ENCODE data around the gene TENM4. TPM values are rescaled to one million over a fixed set of nuclear protein-coding genes. Genes with fewer than 3 reads are reported as not detected.

Gene TENM4
- total and polyA plus RNA-seq, 2 of the 13 experiments (the other 11 are each of a cell fraction or from before 2014, with no cell fraction given) = not detected

DNA sequence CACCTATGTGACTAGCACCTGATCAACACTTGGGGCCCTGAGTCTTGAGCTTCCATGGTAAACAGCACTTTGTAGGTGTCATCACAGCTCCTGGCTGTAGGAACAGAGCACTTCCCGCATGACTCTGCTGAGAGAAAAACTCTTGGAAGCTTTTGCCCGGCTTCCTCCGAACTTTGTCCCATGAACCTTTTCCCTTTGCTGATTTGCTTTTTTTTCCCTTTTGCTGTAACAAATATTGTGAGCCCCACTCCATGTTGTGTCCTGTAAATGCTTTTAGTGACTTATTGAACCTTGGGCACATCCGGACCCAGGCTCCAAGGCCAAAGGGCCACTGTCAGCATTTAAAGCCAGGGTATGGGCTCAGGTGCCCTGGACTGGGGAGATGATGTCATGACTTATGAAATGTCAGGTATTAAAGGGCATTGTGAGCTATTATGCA is 391.1 kb downstream of the TENM4 start (continued):
- TF ChIP-seq SRY (CRISPR knock-in tag; IDR thresholded peaks at IDR 0.05) = no peak
- peak; percentile 77 for TF ChIP-seq MAFF (IDR thresholded peaks at IDR 0.05; ENCODE audit: low read depth, low read length)
- TF ChIP-seq ZNF784 (CRISPR knock-in tag; IDR thresholded peaks at IDR 0.05; ENCODE audit: borderline replicate concordance) = no peak
- TF ChIP-seq PAF1 (CRISPR knock-in tag; IDR thresholded peaks at IDR 0.05) = no peak
- TF ChIP-seq DR1 (CRISPR knock-in tag; IDR thresholded peaks at IDR 0.05) = no peak
- no peak for TF ChIP-seq POLR2AphosphoS2 (IDR thresholded peaks at IDR 0.05; ENCODE audit: low read depth, low read length)
- no peak for TF ChIP-seq GRHL1 (CRISPR knock-in tag; conservative IDR thresholded peaks at IDR 0.05)
- no peak for TF ChIP-seq GFI1 (CRISPR knock-in tag; IDR thresholded peaks at IDR 0.05; ENCODE audit: borderline replicate concordance)
- TF ChIP-seq, protein P1, sequence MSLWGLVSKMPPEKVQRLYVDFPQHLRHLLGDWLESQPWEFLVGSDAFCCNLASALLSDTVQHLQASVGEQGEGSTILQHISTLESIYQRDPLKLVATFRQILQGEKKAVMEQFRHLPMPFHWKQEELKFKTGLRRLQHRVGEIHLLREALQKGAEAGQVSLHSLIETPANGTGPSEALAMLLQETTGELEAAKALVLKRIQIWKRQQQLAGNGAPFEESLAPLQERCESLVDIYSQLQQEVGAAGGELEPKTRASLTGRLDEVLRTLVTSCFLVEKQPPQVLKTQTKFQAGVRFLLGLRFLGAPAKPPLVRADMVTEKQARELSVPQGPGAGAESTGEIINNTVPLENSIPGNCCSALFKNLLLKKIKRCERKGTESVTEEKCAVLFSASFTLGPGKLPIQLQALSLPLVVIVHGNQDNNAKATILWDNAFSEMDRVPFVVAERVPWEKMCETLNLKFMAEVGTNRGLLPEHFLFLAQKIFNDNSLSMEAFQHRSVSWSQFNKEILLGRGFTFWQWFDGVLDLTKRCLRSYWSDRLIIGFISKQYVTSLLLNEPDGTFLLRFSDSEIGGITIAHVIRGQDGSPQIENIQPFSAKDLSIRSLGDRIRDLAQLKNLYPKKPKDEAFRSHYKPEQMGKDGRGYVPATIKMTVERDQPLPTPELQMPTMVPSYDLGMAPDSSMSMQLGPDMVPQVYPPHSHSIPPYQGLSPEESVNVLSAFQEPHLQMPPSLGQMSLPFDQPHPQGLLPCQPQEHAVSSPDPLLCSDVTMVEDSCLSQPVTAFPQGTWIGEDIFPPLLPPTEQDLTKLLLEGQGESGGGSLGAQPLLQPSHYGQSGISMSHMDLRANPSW (CRISPR knock-in tag; IDR thresholded peaks at IDR 0.05; ENCODE audit: borderline replicate concordance) = no peak
- no peak for TF ChIP-seq ZNF660 (CRISPR knock-in tag; IDR thresholded peaks at IDR 0.05; ENCODE audit: borderline replicate concordance, low read depth)
- TF ChIP-seq PHF21A (CRISPR knock-in tag; IDR thresholded peaks at IDR 0.05) = peak; percentile 58; the same call in 1 of the 2 replicates
- no peak for TF ChIP-seq THAP7 (CRISPR knock-in tag; IDR thresholded peaks at IDR 0.05)
- no peak for TF ChIP-seq SNAPC5 (CRISPR knock-in tag; IDR thresholded peaks at IDR 0.05; ENCODE audit: borderline replicate concordance)
- peak; percentile 41; the same call in 1 of the 2 replicates for TF ChIP-seq ATF2 (CRISPR knock-in tag; IDR thresholded peaks at IDR 0.05)
- TF ChIP-seq, protein P2, sequence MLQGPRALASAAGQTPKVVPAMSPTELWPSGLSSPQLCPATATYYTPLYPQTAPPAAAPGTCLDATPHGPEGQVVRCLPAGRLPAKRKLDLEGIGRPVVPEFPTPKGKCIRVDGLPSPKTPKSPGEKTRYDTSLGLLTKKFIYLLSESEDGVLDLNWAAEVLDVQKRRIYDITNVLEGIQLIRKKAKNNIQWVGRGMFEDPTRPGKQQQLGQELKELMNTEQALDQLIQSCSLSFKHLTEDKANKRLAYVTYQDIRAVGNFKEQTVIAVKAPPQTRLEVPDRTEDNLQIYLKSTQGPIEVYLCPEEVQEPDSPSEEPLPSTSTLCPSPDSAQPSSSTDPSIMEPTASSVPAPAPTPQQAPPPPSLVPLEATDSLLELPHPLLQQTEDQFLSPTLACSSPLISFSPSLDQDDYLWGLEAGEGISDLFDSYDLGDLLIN (CRISPR knock-in tag; IDR thresholded peaks at IDR 0.05; ENCODE audit: borderline replicate concordance) = no peak
- TF ChIP-seq FOXJ3 (CRISPR knock-in tag; IDR thresholded peaks at IDR 0.05; ENCODE audit: borderline replicate concordance) = no peak
- TF ChIP-seq ZNF530 (CRISPR knock-in tag; IDR thresholded peaks at IDR 0.05; ENCODE audit: low read depth) = no peak
- TF ChIP-seq ETV5 (CRISPR knock-in tag; IDR thresholded peaks at IDR 0.05; ENCODE audit: borderline replicate concordance) = peak; percentile 74; the same call in 1 of the 2 replicates
- TF ChIP-seq SIN3B (IDR thresholded peaks at IDR 0.05; ENCODE audit: low read length) = no peak
- no peak for TF ChIP-seq ZNF136 (CRISPR knock-in tag; IDR thresholded peaks at IDR 0.05; ENCODE audit: low read depth)
- peak; percentile 14; the same call in 1 of the 2 replicates for TF ChIP-seq FOXO1 (CRISPR knock-in tag; IDR thresholded peaks at IDR 0.05)

Measured in HepG2 (cell line).